Renal cortex interstitium (tissue), 11 donors: Measurements from ENCODE around the gene TLR3. TPM values are rescaled to one million over a fixed set of nuclear protein-coding genes. Genes with fewer than 3 reads are reported as not detected.

Source experiments
- DNase-seq, 11 donors: peaks; one replicate each; pipeline ENCODE4 v3.0.0-alpha.2; 2013; ENCODE audit warnings: low read depth in 9 of 11, low spot score in 4 of 11; ENCODE audit errors: extremely low read depth in 1 of 11
- polyA plus RNA-seq, 3 donors: library from polyadenylated mRNA; unstranded; fragments of 120-200 nt; gene quantifications; one replicate each; pipeline ENCODE4 v1.2.1, GENCODE V29; 2013; ENCODE audit not compliant: insufficient read length in 3 of 3

TLR3 gene
- polyA plus RNA-seq, 3 donors = 8.6 to 15.9 (median 12.1) TPM

- no peak for DNase-seq
Measured at GRCh38 chr4:186134861-186135260, 65.9 kb downstream of the TLR3 start.

- DNase-seq = no peak
Measured at GRCh38 chr4:186137196-186137794, 68.3 kb downstream of the TLR3 start.

Other genes starting within 250 kb of the TLR3 start
- 10 to 100 TPM; 42.5 to 66.7 (median 47.9) TPM for gene FAM149A, start 35.5 kb downstream of the TLR3 start, polyA plus RNA-seq
- gene CYP4V2, start 122.4 kb downstream of the TLR3 start, polyA plus RNA-seq = 10 to 100 TPM; 20.5 to 26.6 (median 21.2) TPM
- 1 to 10 TPM; 1.3 to 1.9 (median 1.5) TPM for gene KLKB1, start 158.4 kb downstream of the TLR3 start, polyA plus RNA-seq
- 1 to 10 TPM; 1.9 to 5.1 (median 4.1) TPM for gene F11, start 197.0 kb downstream of the TLR3 start, polyA plus RNA-seq